ENCODE measurements around the gene TERT.
"Not testable (repeated sequence)": the region's sequence is repeated elsewhere in the genome, so short reads cannot be mapped to it uniquely, and the experiment has no call there.

The TERT gene

GRCh38 chr5:1277781-1278180 is 17.1 kb downstream of the TERT start:
- no peak for DNase-seq

- DNase-seq = no peak
Observed at GRCh38 chr5:1277331-1277730, 17.5 kb downstream of the TERT start.

GRCh38 chr5:1276930-1277329 is 17.9 kb downstream of the TERT start:
- no peak for DNase-seq

- DNase-seq = not testable (repeated sequence)
Observed at GRCh38 chr5:1275397-1276391, 19.2 kb downstream of the TERT start.

- no peak for DNase-seq
Observed at GRCh38 chr5:1274471-1274870, 20.4 kb downstream of the TERT start.

GRCh38 chr5:1273745-1274144 is 21.1 kb downstream of the TERT start:
- DNase-seq = no peak

GRCh38 chr5:1272201-1272600 is 22.7 kb downstream of the TERT start:
- DNase-seq = no peak

- no peak for DNase-seq
Observed at GRCh38 chr5:1270933-1271914, 23.6 kb downstream of the TERT start.

GRCh38 chr5:1270426-1270825 is 24.4 kb downstream of the TERT start:
- no peak for DNase-seq

- DNase-seq = no peak
Observed at GRCh38 chr5:1268666-1269065, 26.2 kb downstream of the TERT start.

GRCh38 chr5:1268056-1268455 is 26.8 kb downstream of the TERT start:
- DNase-seq = no peak

GRCh38 chr5:1267464-1267863 is 27.4 kb downstream of the TERT start:
- not testable (repeated sequence) for DNase-seq

- no peak for DNase-seq
Observed at GRCh38 chr5:1266791-1267190, 28.1 kb downstream of the TERT start.

- no peak for DNase-seq
Observed at GRCh38 chr5:1265461-1266455, 29.1 kb downstream of the TERT start.

- no peak for DNase-seq
Observed at GRCh38 chr5:1265026-1265425, 29.8 kb downstream of the TERT start.

GRCh38 chr5:1264211-1264610 is 30.7 kb downstream of the TERT start:
- no peak for DNase-seq

GRCh38 chr5:1262381-1262780 is 32.5 kb downstream of the TERT start:
- peak in 1 of 2 experiments; percentile 40 for DNase-seq

- no peak for DNase-seq
Observed at GRCh38 chr5:1261643-1262042, 33.2 kb downstream of the TERT start.

- no peak for DNase-seq
Observed at GRCh38 chr5:1259806-1260480, 34.9 kb downstream of the TERT start.

- DNase-seq = no peak
Observed at GRCh38 chr5:1257841-1258240, 37.0 kb downstream of the TERT start.

- DNase-seq = no peak
Observed at GRCh38 chr5:1257363-1257762, 37.5 kb downstream of the TERT start.

- no peak for DNase-seq
Observed at GRCh38 chr5:1256776-1257175, 38.1 kb downstream of the TERT start.

Data from SW 1271 (cell line).